Measurements from ENCODE around the gene ELK4. TPM values are rescaled to one million over a fixed set of nuclear protein-coding genes. Genes with fewer than 3 reads are reported as not detected.

The ELK4 gene
- total and polyA plus RNA-seq, 2 of the 13 experiments (the other 11 are each of a cell fraction or from before 2014, with no cell fraction given), result 8.3 to 13.1 TPM

DNA sequence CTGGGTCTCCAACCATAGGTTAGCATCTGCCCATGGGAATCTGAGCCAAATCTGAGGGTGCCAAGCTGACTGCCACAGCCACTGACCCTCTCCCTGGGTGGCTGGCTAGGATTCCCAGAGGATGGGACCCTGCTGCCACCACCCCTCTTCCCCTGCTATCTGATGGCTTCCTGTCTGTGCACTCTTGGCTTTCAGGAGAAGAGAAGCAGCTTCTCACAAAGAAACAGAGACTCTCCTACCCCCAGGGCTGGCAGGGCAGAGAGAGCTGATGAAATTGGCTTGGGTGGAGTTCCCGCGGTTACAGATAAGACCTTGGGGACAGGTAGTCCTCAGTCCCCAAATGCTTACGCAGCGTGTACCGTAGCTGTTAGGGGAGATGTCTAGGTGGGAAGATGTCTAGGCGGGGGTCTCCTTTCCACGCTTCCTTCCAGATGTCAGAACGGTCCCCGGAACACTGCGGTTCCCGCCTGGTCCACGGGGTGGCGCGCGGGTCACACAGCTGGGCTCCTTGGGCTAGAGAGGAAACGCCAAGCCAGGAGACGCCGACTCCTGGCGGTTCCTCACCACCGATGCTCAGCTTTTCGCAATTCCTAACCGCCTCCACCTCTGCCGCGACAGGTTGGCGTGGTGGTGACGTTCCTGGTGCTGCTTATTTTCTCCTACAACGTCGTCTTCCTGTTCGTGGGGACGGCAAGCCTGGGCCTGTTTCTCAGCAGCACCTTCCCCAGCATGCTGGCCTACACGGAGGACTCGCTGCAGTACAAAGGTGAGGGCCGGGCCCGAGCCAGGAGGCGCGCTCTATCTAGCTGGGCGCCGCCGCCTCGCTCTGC is 40.1 kb downstream of the ELK4 start (continued):
- TF ChIP-seq, protein P1, sequence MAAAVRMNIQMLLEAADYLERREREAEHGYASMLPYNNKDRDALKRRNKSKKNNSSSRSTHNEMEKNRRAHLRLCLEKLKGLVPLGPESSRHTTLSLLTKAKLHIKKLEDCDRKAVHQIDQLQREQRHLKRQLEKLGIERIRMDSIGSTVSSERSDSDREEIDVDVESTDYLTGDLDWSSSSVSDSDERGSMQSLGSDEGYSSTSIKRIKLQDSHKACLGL (CRISPR knock-in tag; IDR thresholded peaks at IDR 0.05), result no peak
- TF ChIP-seq, protein P2, sequence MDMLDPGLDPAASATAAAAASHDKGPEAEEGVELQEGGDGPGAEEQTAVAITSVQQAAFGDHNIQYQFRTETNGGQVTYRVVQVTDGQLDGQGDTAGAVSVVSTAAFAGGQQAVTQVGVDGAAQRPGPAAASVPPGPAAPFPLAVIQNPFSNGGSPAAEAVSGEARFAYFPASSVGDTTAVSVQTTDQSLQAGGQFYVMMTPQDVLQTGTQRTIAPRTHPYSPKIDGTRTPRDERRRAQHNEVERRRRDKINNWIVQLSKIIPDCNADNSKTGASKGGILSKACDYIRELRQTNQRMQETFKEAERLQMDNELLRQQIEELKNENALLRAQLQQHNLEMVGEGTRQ (IDR thresholded peaks at IDR 0.05; ENCODE audit: low read depth, low read length), result no peak
- TF ChIP-seq, protein P2 (CRISPR knock-in tag; IDR thresholded peaks at IDR 0.05; ENCODE audit: borderline replicate concordance), result no peak
- TF ChIP-seq ZSCAN31 (CRISPR knock-in tag; IDR thresholded peaks at IDR 0.05; ENCODE audit: low read depth) (0 out of 2 replicates have a peak, but pooled peaks have one; percentile 48), TOE1 (CRISPR knock-in tag; IDR thresholded peaks at IDR 0.05) (no peak), ZNF615 (CRISPR knock-in tag; IDR thresholded peaks at IDR 0.05; ENCODE audit: borderline replicate concordance) (no peak), MAF1 (CRISPR knock-in tag; IDR thresholded peaks at IDR 0.05; ENCODE audit: borderline replicate concordance) (0 out of 2 replicates have a peak, but pooled peaks have one; percentile 48), CREM (IDR thresholded peaks at IDR 0.05) (peak; percentile 26; the same call in 1 of the 2 replicates), CREM (CRISPR knock-in tag; IDR thresholded peaks at IDR 0.05) (no peak), SOX6 (IDR thresholded peaks at IDR 0.05) (no peak), SOX6 (CRISPR knock-in tag; IDR thresholded peaks at IDR 0.05) (peak; percentile 54)
- TF ChIP-seq, protein P3, sequence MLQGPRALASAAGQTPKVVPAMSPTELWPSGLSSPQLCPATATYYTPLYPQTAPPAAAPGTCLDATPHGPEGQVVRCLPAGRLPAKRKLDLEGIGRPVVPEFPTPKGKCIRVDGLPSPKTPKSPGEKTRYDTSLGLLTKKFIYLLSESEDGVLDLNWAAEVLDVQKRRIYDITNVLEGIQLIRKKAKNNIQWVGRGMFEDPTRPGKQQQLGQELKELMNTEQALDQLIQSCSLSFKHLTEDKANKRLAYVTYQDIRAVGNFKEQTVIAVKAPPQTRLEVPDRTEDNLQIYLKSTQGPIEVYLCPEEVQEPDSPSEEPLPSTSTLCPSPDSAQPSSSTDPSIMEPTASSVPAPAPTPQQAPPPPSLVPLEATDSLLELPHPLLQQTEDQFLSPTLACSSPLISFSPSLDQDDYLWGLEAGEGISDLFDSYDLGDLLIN (CRISPR knock-in tag; IDR thresholded peaks at IDR 0.05; ENCODE audit: borderline replicate concordance), result no peak
- TF ChIP-seq, protein P4, sequence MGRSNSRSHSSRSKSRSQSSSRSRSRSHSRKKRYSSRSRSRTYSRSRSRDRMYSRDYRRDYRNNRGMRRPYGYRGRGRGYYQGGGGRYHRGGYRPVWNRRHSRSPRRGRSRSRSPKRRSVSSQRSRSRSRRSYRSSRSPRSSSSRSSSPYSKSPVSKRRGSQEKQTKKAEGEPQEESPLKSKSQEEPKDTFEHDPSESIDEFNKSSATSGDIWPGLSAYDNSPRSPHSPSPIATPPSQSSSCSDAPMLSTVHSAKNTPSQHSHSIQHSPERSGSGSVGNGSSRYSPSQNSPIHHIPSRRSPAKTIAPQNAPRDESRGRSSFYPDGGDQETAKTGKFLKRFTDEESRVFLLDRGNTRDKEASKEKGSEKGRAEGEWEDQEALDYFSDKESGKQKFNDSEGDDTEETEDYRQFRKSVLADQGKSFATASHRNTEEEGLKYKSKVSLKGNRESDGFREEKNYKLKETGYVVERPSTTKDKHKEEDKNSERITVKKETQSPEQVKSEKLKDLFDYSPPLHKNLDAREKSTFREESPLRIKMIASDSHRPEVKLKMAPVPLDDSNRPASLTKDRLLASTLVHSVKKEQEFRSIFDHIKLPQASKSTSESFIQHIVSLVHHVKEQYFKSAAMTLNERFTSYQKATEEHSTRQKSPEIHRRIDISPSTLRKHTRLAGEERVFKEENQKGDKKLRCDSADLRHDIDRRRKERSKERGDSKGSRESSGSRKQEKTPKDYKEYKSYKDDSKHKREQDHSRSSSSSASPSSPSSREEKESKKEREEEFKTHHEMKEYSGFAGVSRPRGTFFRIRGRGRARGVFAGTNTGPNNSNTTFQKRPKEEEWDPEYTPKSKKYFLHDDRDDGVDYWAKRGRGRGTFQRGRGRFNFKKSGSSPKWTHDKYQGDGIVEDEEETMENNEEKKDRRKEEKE (IDR thresholded peaks at IDR 0.05), result no peak
- TF ChIP-seq, protein P5, sequence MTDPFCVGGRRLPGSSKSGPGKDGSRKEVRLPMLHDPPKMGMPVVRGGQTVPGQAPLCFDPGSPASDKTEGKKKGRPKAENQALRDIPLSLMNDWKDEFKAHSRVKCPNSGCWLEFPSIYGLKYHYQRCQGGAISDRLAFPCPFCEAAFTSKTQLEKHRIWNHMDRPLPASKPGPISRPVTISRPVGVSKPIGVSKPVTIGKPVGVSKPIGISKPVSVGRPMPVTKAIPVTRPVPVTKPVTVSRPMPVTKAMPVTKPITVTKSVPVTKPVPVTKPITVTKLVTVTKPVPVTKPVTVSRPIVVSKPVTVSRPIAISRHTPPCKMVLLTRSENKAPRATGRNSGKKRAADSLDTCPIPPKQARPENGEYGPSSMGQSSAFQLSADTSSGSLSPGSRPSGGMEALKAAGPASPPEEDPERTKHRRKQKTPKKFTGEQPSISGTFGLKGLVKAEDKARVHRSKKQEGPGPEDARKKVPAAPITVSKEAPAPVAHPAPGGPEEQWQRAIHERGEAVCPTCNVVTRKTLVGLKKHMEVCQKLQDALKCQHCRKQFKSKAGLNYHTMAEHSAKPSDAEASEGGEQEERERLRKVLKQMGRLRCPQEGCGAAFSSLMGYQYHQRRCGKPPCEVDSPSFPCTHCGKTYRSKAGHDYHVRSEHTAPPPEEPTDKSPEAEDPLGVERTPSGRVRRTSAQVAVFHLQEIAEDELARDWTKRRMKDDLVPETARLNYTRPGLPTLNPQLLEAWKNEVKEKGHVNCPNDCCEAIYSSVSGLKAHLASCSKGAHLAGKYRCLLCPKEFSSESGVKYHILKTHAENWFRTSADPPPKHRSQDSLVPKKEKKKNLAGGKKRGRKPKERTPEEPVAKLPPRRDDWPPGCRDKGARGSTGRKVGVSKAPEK (CRISPR knock-in tag; IDR thresholded peaks at IDR 0.05; ENCODE audit: borderline replicate concordance), result 0 out of 2 replicates have a peak, but pooled peaks have one; percentile 39
- TF ChIP-seq, protein P6, sequence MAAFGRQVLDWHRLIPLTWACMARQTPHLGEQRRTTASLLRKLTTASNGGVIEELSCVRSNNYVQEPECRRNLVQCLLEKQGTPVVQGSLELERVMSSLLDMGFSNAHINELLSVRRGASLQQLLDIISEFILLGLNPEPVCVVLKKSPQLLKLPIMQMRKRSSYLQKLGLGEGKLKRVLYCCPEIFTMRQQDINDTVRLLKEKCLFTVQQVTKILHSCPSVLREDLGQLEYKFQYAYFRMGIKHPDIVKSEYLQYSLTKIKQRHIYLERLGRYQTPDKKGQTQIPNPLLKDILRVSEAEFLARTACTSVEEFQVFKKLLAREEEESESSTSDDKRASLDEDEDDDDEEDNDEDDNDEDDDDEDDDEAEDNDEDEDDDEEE (CRISPR knock-in tag; IDR thresholded peaks at IDR 0.05), result 0 out of 2 replicates have a peak, but pooled peaks have one; percentile 54
